HUDEP-2 (cell line): Measurements from ENCODE around the gene NIPBL.
"Not testable (repeated sequence)": the region's sequence is repeated elsewhere in the genome, so short reads cannot be mapped to it uniquely, and the experiment has no call there.

Experiments
- DNase-seq, 76 experiments: peaks; one replicate each; lab custom pipeline; 2025; ENCODE audit not compliant: unreplicated experiment in 76 of 76; lab: John Stamatoyannopoulos, UW

Gene NIPBL

DNA sequence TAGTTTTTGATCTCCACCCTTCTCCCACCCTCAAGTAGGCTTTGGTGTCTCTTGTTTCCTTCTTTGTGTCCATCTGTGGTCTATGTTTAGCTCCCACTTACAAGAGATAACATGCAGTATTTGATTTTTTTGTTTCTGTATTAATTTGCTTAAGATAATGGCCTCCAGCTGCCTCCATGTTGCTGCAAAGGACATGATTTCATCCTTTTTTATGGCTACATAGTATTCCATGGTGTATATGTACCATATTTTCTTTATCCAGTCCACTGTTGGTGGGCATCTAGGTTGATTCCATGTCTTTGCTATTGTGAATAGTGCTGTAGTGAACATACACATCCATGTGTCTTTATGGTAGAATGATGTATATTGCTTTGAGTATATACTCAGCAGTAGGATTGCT lies 24.5 kb downstream of the NIPBL start:
- DNase-seq: not testable (repeated sequence)

DNA sequence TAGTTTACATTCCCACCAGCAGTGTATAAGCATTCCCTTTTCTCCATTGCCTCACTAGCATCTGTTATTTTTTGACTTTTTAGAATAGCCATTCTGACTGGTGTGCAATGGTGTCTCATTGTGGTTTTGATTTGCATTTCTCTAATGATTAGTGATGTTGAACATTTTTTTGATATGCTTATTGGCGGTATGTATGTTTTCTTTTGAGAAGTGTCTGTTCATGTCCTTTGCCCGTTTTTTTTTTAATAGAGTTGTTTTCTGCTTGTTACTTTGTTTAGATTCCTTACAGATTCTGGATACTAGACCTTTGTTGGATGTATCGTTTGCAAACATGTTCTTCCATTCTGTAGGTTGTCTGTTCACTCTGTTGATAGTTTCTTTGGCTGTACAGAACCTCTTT lies 25.3 kb downstream of the NIPBL start:
- DNase-seq: no peak

DNA sequence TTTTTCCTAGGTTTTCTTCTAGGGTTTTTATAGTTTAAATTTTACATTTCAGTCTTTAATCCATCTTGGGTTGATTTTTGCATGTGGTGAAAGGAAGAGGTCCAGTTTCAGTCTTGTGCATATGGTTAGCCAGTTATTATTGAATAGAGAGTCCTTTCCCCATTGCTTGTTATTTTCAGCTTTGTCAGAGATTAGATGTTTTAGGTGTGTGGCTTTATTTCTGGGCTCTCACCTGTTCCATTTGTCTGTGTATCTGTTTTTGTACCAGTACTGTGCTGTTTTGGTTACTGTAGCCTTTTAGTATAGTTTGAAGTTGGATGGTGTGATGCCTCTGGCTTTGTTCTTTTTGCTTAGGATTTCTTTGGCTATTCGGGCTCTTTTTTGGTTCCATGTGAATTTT lies 25.8 kb downstream of the NIPBL start:
- DNase-seq: no peak

DNA sequence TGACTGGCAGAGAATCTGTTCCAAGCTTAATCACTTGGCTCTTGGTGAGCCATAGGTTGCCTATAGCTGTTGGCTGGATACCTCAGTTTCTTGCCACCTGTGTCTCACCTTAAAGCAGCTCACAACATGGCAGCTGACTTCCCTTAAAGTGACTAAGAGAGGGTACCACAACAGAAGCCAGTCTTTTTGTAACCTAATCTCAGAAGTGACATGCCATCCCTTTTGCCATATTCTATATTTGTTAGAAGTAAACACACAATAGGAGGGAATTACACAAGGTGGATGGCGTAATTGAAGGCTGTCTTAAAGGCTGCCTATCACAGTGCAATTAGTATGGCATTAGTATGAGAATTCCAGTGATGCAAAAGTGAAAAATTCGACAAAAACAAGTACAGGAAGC lies 28.1 kb downstream of the NIPBL start:
- no peak for DNase-seq

DNA sequence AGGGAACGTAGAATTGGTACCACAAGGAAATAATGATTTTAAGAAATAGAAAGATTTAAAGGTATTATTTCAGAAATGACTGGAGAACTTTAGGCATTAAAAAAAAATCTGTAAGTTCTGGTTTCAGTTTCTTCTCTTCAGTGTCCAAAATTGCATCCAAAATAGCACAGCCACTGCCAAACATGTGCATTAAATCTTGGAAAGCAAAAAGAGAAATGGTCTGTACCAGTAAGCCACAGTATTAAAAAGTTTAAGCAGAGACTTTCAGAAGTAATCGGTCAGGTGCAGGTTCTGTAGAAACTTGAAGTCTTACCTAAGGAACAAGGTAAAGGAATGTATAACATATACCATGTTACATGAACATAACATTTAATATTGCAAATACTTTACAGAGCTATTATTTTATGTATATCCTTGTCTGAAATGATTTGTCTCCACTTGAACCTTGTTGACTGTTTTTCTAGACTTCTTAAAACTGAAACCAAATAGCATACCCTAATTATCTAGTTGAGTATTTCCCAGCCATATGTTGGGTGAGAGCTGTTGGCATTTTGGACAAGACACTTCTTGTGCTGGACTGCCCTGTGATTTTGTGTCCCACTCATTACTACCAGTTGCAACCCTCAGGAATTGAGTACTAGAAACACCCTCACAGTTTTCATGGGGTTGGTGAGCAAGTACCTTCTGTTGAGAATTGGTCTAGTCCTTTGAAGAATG lies 32.1 kb downstream of the NIPBL start:
- no peak for DNase-seq

DNA sequence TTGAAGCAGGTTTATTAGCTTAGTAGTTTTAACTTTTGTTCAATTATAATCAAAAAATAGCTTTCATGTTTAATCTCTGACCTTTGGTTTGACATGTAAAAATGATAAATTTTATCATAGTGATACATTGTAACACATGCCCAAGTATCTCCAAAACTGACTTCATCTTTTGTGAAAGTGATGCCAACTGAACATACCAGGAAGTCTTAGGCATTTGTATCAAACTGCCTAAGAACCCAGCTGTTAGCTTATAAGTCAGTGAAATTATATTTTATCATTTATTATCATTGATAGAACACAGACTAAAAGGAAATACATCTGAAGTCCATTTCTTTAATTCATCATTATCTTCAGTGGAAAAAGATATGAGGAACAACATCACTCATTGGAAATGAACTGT lies 39.1 kb downstream of the NIPBL start:
- no peak for DNase-seq

DNA sequence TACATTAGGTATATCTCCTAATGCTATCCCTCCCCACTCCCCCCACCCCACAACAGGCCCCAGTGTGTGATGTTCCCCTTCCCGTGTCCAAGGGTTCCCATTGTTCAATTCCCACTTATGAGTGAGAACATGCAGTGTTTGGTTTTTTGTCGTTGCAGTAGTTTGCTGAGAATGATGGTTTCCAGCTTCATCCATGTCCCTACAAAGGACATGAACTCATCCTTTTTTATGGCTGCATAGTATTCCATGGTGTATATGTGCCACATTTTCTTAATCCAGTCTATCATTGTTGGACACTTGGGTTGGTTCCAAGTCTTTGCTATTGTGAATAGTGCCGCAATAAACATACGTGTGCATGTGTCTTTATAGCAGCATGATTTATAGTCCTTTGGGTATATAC lies 40.0 kb downstream of the NIPBL start:
- DNase-seq: not testable (repeated sequence)

DNA sequence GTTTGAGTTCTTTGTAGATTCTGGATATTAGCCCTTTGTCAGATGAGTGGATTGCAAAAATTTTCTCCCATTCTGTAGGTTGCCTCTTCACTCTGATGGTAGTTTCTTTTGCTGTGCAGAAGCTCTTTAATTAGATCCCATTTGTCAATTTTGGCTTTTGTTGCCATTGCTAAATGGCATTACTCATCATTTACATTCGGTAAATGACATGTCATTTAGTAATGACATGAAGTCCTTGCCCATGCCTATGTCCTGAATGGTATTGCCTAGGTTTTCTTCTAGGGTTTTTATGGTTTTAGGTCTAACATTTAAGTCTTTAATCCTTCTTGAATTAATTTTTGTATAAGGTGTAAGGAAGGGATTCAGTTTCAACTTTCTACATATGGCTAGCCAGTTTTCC lies 40.8 kb downstream of the NIPBL start:
- DNase-seq: not testable (repeated sequence)

DNA sequence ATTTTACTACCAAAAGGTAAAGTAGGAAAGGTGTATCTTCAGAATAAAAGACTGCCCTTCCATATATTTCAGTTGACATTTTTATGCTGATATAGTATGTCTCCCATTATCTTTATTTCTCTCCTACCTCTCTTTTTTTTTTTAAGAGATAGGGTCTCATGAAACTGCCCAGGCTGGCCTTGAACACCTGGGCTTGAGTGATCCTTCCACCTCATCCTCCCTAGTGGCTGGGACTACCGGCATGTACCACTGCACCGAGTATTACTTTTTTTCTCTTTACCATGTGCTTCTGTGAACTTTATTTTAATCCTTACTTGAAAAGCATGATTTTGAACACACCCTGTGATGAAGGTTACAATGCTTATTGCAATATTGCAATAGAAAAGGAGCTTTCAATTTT lies 42.7 kb downstream of the NIPBL start:
- no peak for DNase-seq

DNA sequence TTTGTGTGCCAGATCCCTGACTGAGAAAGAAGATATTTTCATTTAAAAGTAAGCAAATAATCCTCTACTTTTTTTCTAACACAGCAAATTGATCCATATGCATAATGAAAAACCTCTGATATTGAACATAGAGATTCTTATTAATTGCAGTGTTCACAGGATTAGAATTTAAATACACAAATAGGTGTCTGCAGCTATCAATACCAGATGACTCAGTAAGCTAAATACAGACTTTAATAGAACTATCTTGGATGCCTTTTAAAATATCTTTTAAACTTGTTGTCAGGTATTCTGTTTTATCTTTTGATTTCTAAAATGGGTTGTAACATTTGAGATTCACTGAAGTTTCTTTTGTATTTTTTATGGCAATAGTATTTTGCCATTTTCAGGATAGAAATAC lies 43.1 kb downstream of the NIPBL start:
- DNase-seq: no peak

DNA sequence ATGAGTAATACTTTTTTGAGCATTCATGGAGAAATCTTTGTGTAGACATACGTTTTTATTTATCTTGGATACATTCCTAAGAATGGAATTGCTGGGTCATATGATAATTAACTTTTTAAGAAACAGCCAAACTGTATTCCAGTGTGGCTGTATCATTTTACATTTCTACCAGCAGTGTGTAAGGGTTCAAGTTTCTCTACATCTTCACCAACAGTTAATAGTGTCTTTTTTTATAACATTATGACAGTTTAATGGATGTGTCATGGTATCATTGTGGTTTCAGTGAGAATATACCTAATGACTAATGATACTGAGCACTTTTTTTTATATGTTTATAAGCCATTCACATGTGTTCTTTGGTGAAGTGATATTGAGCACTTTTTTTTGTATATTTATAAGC lies 52.4 kb downstream of the NIPBL start:
- no peak for DNase-seq

DNA sequence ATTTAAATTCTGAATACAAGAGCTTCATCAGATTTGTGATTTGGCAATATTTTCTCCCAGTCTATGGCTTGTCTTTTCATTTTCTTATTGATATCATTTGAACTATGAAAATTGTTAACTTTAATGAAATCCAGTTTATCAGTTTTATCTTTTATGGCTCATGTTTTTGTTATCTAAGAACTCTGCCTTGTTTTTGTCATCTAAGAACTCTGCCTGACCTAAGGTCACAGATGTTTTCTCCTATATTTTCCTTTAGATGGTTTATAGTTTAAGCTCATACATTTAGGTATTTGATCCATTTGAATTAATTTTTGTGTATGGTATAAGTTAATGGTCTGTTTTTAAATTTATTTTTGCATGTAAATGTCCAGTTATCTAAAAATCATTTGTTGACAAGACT lies 52.9 kb downstream of the NIPBL start:
- DNase-seq: no peak

DNA sequence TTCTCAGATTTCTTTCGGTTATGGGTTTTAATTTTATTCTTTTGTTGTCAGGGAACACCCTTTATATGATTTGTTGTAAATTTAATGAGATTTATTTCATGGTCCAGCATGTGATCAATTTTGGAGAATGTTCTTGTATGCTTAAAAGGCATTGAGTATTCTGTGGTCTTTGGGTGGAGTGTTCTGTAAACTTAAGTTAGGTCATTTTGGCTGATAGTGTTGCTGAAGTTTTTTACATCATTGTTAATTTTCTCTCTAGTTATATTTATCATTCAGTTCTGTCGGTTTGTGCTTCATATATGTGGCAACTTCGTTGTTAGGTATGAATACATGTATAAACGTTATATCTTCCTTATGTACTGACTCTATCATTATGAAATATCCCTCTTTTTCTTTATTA lies 55.5 kb downstream of the NIPBL start:
- DNase-seq: no peak

DNA sequence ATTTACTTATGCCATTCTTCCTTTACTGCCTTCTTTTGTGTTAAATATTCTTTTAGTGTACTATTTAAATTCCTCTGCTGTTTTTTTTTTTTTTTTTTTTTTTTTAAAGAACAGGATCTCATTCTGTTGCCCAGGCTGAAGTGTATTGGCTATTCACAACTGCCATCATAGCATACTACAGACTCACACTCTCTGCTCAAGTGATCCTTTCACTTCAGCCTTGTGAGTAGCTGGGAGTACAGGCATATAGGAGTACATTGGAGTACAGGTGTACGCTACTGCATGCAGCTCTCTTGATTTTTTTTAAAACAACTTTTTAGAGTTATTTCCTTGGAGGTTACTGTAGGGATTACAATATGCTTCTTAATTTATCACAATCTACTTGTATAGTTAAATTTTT lies 56.1 kb downstream of the NIPBL start:
- DNase-seq: no peak

DNA sequence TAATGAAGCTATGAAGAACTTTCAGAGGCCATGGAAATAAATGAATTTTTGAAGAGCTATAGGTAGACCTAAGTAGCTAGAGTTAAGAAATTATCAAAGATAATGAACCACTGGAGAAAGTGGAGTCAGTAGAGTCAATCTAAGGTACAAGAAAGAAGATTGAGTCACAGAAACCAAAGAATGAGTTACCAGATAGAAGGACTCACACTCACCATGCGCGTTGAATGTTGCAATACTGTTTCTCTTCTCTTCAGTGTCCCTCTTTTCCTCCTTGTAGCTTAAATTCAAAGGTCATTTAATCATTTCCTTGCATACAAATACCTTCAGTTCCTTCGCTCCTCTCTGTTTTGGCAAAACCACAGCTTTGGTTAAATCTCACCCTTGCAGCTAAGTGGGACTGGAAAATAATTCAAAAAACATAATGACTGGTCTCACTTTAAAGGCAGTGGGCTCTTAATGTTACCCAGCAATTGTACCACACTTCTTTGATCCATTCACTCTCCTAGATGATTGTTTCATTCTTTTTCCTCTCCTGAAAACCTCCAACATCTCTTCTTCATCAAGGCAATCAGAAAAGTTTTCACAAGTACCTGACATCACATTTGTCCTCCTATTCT lies 58.3 kb downstream of the NIPBL start:
- no peak for DNase-seq

DNA sequence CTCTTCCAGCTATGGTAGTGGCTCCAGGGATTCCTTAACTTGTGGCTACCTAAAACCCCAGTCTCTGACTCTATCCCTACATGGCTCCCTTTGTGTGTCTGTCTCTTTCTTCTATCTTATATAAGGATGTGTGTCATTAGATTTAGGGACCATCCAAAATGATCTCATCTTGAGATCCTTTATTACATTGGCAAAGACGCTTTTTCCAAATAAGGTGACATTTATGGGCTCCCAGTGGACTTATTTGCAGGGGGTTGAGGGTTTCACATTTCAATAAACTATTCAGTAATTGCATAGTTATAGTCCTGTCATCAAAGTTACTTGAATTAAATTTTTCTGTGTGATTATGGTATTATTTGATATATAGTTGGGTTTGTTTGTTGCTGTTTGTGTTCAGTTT lies 59.2 kb downstream of the NIPBL start:
- no peak for DNase-seq

DNA sequence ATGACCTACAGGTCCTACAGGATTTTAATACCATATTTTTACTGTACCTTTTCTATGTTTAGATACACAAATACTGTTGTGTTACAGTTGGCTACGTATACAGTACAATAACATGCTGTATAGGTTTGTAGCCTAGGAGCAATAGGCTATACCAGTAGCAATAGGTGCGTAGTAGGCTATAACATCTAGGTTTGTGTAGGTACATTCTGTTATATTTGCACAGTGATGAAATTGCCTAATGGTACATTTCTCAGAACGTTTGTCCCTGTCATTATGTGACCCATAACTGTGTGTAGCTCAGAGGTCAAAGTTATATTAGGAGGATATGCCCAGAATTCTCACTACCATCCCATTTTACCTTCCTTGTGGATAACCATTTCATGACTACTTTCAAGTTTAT lies 59.7 kb downstream of the NIPBL start:
- no peak for DNase-seq

DNA sequence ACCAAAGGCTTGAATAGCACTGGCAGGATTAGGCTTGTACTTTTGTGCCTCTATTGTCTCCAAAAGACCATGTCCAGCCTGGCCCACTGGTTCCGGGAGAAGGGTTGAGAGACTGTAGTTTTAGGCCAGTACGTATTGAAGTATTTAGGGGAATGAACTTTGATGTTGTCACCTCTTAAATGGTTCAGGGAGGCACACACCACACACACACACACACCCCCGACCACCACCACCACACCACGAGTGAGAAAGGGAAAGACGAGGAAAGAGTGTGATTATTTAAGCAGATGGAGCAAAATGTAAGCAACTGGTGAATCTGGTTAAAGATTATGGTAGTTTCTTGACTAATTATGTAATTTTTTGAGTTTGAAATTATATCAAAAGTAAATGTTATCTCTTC lies 61.6 kb downstream of the NIPBL start:
- no peak for DNase-seq

DNA sequence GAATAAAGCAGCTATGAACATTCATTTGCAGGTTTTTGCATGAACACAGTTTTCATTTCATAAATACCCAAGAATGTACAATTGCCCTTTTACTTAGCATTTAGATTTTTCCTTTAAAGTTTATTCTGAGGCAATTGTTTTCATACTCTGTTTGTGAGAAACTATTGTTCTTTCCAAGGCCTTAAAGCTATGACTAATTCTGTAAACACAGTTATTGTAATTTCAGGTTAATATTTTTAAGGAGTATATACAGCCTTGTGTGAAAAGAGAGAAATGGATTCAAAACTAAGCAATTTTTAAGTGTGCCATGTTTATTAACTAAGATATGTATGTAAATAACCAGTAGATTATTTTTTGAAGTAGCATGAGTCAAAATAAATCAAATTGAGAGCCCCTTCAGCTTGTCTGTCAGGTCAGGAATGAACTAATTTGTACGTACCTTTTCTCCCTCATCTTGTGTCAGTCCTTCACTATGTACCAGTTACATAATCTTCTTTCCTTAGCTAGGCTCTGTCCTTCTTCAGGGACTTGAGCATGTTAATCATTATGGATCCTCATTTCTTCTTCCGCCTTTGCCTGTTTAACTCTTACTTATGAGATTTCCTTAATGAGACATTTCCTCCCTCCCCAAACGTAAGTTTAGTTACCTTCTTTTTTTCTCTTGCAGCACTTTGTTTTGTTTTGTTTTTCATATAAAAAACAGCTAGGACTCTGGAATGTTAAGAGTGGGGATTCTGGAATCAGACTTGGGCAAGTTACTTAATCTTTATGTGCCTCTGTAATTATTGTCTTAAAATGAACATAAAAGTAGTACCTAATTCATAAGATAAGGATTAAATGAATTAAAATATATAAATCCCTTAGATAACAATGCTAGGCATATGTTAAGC lies 63.6 kb downstream of the NIPBL start:
- no peak for DNase-seq

DNA sequence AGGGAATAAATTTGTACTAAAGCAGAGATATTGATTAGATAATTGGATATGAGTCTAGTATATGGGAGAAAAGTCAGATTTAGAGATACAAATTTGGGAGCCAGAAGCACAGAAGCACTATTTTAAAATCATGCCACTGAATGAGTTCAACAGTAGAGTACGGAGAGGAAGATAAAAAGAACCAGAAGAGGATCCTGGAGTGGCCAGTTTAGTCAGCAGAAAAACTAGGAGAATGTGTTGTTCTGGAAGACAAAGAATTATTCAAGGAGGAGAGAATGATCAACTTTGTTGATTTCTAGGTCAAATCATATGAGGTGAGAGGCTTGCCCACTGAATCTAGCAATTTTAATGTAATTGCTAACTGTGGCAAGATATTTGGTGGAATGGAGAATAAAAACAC lies 67.0 kb downstream of the NIPBL start:
- DNase-seq: no peak

DNA sequence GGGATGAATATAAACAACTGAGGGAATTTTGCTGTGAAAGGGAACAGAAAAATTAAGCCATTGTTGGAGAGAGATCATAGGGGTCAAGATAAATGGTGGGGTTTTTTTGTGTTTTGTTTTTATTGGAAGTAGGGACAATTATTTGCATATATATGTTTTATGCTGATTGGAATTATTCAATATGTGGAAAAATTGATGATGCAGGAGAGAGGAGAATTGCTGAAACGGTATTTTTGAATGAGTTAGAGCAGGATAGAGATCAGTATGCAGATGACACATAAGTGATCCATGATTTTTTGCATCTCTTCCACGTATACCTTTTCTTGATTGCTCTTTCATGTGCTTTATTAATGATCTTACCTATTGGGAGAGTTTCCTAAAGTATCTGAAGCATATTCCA lies 67.5 kb downstream of the NIPBL start:
- no peak for DNase-seq
